Calu3 (cell line): ENCODE data around the gene DHRS12. TPM values are rescaled to one million over a fixed set of nuclear protein-coding genes. Genes with fewer than 3 reads are reported as not detected.

ENCODE experiments used
- BruUV-seq: library from RNA; stranded (reverse); fragments of 400-500 nt; replicated peaks from 2 replicates; lab custom pipeline; 2021; lab: Mats Ljungman, UMichigan
- CTCF ChIA-PET: fragments of 300-600 bp; sonication (Branson Sonifier 250); formaldehyde crosslinking; loops from one replicate; lab custom pipeline; 2022; ENCODE audit warnings: antibody characterized with exemption; lab: Charles Lee
- DNase-seq: peaks from one replicate; pipeline ENCODE4 v3.0.0; 2022
- H3K27ac Mint-ChIP-seq: one replicate; pipeline ENCODE4 v1.8.0; 2022; ENCODE audit warnings: mixed read lengths; ENCODE audit not compliant: unreplicated experiment
- H3K27me3 Mint-ChIP-seq: one replicate; pipeline ENCODE4 v1.8.0; 2022; ENCODE audit warnings: mixed read lengths; ENCODE audit not compliant: unreplicated experiment
- H3K36me3 Mint-ChIP-seq: one replicate; pipeline ENCODE4 v1.8.0; 2022; ENCODE audit warnings: mild to moderate bottlenecking, moderate library complexity, mixed read lengths; ENCODE audit not compliant: insufficient read depth, unreplicated experiment
- H3K4me1 Mint-ChIP-seq: one replicate; pipeline ENCODE4 v1.8.0; 2022; ENCODE audit warnings: mild to moderate bottlenecking, low read depth, mixed read lengths; ENCODE audit not compliant: unreplicated experiment
- H3K4me3 Mint-ChIP-seq: one replicate; pipeline ENCODE4 v1.8.0; 2022; ENCODE audit warnings: mild to moderate bottlenecking, low read depth, moderate library complexity, mixed read lengths; ENCODE audit not compliant: unreplicated experiment
- H3K9me3 Mint-ChIP-seq: one replicate; pipeline ENCODE4 v1.8.0; 2022; ENCODE audit warnings: low read depth, mixed read lengths; ENCODE audit not compliant: unreplicated experiment
- intact Hi-C: fragments of 100-400 bp; cut with micrococcal nuclease; formaldehyde crosslinking; loops from one replicate; pipeline ENCODE4 v1.10.0; 2022; ENCODE audit not compliant: unreplicated experiment
- total RNA-seq: library from RNA; stranded (reverse); gene quantifications from 2 replicates; pipeline ENCODE4 v1.2.3, GENCODE V29; 2022
- TF ChIP-seq, protein P1 (sequence below): fragments of 200-600 bp; IDR thresholded peaks from one replicate; pipeline ENCODE4 v1.8.0; 2022; ENCODE audit warnings: antibody characterized with exemption; ENCODE audit not compliant: unreplicated experiment

Gene DHRS12
- total RNA-seq, 1 experiment from 2014 or later = 8.1 TPM

GRCh38 chr13:51724721-51725120 is 79.2 kb downstream of the DHRS12 start:
- no peak overlapping the region for H3K27ac Mint-ChIP-seq
- H3K4me3 Mint-ChIP-seq = no peak overlapping the region
- no peak for DNase-seq
- H3K4me1 Mint-ChIP-seq = no peaks in the 10 kb centered on the region
- H3K27me3 Mint-ChIP-seq = no peaks in the 10 kb centered on the region
- CTCF ChIA-PET = no interaction called here
- intact Hi-C loops = loop anchor here (2.0 to 5.0 kb wide), 2 partner anchors 52 to 88 kb away; no protein-coding TSS in a partner anchor
- TF ChIP-seq, protein P1, sequence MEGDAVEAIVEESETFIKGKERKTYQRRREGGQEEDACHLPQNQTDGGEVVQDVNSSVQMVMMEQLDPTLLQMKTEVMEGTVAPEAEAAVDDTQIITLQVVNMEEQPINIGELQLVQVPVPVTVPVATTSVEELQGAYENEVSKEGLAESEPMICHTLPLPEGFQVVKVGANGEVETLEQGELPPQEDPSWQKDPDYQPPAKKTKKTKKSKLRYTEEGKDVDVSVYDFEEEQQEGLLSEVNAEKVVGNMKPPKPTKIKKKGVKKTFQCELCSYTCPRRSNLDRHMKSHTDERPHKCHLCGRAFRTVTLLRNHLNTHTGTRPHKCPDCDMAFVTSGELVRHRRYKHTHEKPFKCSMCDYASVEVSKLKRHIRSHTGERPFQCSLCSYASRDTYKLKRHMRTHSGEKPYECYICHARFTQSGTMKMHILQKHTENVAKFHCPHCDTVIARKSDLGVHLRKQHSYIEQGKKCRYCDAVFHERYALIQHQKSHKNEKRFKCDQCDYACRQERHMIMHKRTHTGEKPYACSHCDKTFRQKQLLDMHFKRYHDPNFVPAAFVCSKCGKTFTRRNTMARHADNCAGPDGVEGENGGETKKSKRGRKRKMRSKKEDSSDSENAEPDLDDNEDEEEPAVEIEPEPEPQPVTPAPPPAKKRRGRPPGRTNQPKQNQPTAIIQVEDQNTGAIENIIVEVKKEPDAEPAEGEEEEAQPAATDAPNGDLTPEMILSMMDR = no peak
- no TSS peak for BruUV-seq
- no peaks in the 10 kb centered on the region for H3K9me3 Mint-ChIP-seq
- no peaks in the 10 kb centered on the region for H3K36me3 Mint-ChIP-seq

DNA sequence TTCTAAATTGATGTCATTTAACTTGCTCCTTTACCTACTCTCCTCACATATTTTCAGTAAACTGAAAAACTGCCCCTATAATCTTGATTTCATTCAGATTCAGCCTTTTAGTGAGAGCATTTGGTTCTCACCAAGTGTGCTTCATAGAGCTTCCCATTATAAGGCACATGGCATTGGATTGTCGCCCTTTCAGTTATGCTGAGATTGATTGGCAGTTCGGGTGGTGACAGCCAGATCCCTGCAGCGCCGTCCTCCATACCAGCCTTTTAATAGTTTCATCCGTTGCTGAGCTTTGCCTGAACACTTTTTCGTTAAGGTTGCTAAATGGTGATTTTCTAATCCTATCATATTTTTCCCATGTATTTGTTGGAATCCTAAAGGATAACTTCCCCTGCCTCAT is 80.4 kb downstream of the DHRS12 start:
- Mint-ChIP-seq H3K36me3 (no peaks in the 10 kb centered on the region), H3K4me1 (no peaks in the 10 kb centered on the region), H3K27me3 (no peaks in the 10 kb centered on the region), H3K27ac (no peak overlapping the region), H3K4me3 (no peak overlapping the region), H3K9me3 (no peaks in the 10 kb centered on the region)
- CTCF ChIA-PET = no interaction called here
- TF ChIP-seq, protein P1 = no peak
- intact Hi-C loops = no loop called here
- BruUV-seq = no TSS peak
- no peak for DNase-seq

GRCh38 chr13:51721496-51721895 is 82.5 kb downstream of the DHRS12 start:
- H3K27me3 Mint-ChIP-seq = no peaks in the 10 kb centered on the region
- CTCF ChIA-PET = no interaction called here
- H3K27ac Mint-ChIP-seq = no peak overlapping the region
- no peaks in the 10 kb centered on the region for H3K9me3 Mint-ChIP-seq
- DNase-seq = no peak
- no peak overlapping the region for H3K4me3 Mint-ChIP-seq
- BruUV-seq = no TSS peak
- TF ChIP-seq, protein P1 = no peak
- H3K36me3 Mint-ChIP-seq = no peaks in the 10 kb centered on the region
- intact Hi-C loops = no loop called here
- no peaks in the 10 kb centered on the region for H3K4me1 Mint-ChIP-seq

- Mint-ChIP-seq H3K36me3 (no peaks in the 10 kb centered on the region), H3K4me1 (no peaks in the 10 kb centered on the region), H3K27me3 (no peaks in the 10 kb centered on the region), H3K9me3 (no peaks in the 10 kb centered on the region), H3K27ac (no peak overlapping the region), H3K4me3 (no peak overlapping the region)
- no TSS peak for BruUV-seq
- TF ChIP-seq, protein P1 = no peak
- DNase-seq = no peak
- intact Hi-C loops = no loop called here
- CTCF ChIA-PET = no interaction called here
Measured at GRCh38 chr13:51719394-51719793, 84.6 kb downstream of the DHRS12 start.

Other genes starting within 250 kb of the DHRS12 start
- 5.9 and 6.3 TPM in 2 replicates for gene WDFY2, start 219.7 kb downstream of the DHRS12 start, total RNA-seq
- not detected in 2 replicates for gene TMEM272, start 41.0 kb upstream of the DHRS12 start, total RNA-seq
- not detected in 2 replicates for gene CCDC70, start 57.8 kb upstream of the DHRS12 start, total RNA-seq
- 5.6 and 6.8 TPM in 2 replicates for gene ATP7B, start 207.3 kb upstream of the DHRS12 start, total RNA-seq
- 25.7 and 34.3 TPM in 2 replicates for gene ALG11, start 208.2 kb upstream of the DHRS12 start, total RNA-seq
- gene UTP14C, start 220.5 kb upstream of the DHRS12 start, total RNA-seq = 12.4 and 13.6 TPM in 2 replicates